Measurements from ENCODE around the gene TPRN. TPM values are rescaled to one million over a fixed set of nuclear protein-coding genes. Genes with fewer than 3 reads are reported as not detected.
"Not testable (repeated sequence)": the region's sequence is repeated elsewhere in the genome, so short reads cannot be mapped to it uniquely, and the experiment has no call there.

Gene TPRN
- total and polyA plus RNA-seq, 2 of the 4 experiments (the other 2 are of a cell fraction) = 1.8 to 5.3 TPM

GRCh38 chr9:137243266-137243625, 42.7 kb upstream of the TPRN start:
- peak overlapping the region; percentile 64; the same call in 1 of the 2 replicates for H3K23ac ChIP-seq (ENCODE audit: low read depth, low read length)
- H3K9me3 ChIP-seq (ENCODE audit: control insufficient read depth, insufficient read depth, low read length); H3K14ac ChIP-seq (replicated peaks; ENCODE audit: low read depth, low read length); H2BK20ac ChIP-seq (ENCODE audit: low read depth, low read length); H4K5ac ChIP-seq (ENCODE audit: low read depth, low read length); H3K4me3 ChIP-seq (ENCODE audit: insufficient read depth, low read depth, low read length); H3K4ac ChIP-seq (ENCODE audit: low read depth, low read length); H2BK5ac ChIP-seq (ENCODE audit: low read depth, low read length, poor library complexity, severe bottlenecking); CTCF ChIA-PET; H2AK5ac ChIP-seq (ENCODE audit: low read depth, low read length); POLR2A ChIA-PET (ENCODE audit: unreplicated experiment); H3K56ac ChIP-seq (ENCODE audit: extremely low read depth, insufficient read depth, low read length); H3K27me3 ChIP-seq (ENCODE audit: control insufficient read depth, insufficient read depth, low read length); intact Hi-C loops (cut with micrococcal nuclease); H3K9ac ChIP-seq (ENCODE audit: low read depth, low read length); H2BK120ac ChIP-seq (ENCODE audit: low read depth, low read length); H3K18ac ChIP-seq (ENCODE audit: low read depth, low read length); H3K9me1 ChIP-seq (ENCODE audit: insufficient read depth, low read length); BruUV-seq (replicated peaks); H2BK15ac ChIP-seq (ENCODE audit: low read depth, low read length); ATAC-seq (ENCODE audit: low read depth); H3K4me2 ChIP-seq (ENCODE audit: low read depth, low read length); dilution Hi-C loops (cut with HindIII; ENCODE audit: low sequenced_read_pairs, unreplicated experiment); H2AFZ ChIP-seq (replicated peaks; ENCODE audit: low read length, poor library complexity); H4K91ac ChIP-seq (ENCODE audit: insufficient read depth, low read depth, low read length); DNase-seq; in situ Hi-C loops (cut with MboI; ENCODE audit: low sequenced_read_pairs); H4K8ac ChIP-seq (ENCODE audit: low read depth in 2 of 2, low read length in 2 of 2); H3K4me1 ChIP-seq (ENCODE audit: control insufficient read depth, insufficient read depth, low read length); H3K27ac ChIP-seq (ENCODE audit: insufficient read depth, low read length): not testable (repeated sequence)
- H3K36me3 ChIP-seq (ENCODE audit: control insufficient read depth, insufficient read depth, low read length) = peaks cover 19% of the 10 kb centered on the region
- H4K20me1 ChIP-seq (ENCODE audit: insufficient read depth, low read length) = peaks cover 35% of the 10 kb centered on the region
- H2AK9ac ChIP-seq (replicated peaks; ENCODE audit: low read depth, low read length, poor library complexity) = peak overlapping the region; percentile 81
- peaks cover 8 to 37% of the 10 kb centered on the region in 2 experiments; a peak in 3 of 4 replicates for H3K79me1 ChIP-seq (ENCODE audit: low read depth in 1 of 2, low read length in 2 of 2)
- 85% methylated on average over 3 of the region's 18 CpGs; no CpG with 5 or more reads in 1 of the 2 experiments for WGBS, 2 experiments (ENCODE audit: extremely low coverage in 2 of 2, insufficient read length in 1 of 2)
